Panc1 (cell line): ENCODE data around the gene ITGAD. TPM values are rescaled to one million over a fixed set of nuclear protein-coding genes. Genes with fewer than 3 reads are reported as not detected.

ENCODE experiments used
- ATAC-seq: fragments of 200-7000 bp; cut with Tn5 transposase; 2 replicates; pipeline ENCODE4 v1.9.1; 2020; ENCODE audit warnings: mild to moderate bottlenecking, moderate library complexity
- BruUV-seq: library from RNA; stranded (reverse); fragments of 400-500 nt; replicated peaks from 2 replicates; lab custom pipeline; 2021; lab: Mats Ljungman, UMichigan
- CTCF ChIA-PET: fragments of 300-600 bp; sonication (Branson Sonifier 250); formaldehyde crosslinking; loops from one replicate; lab custom pipeline; 2022; ENCODE audit warnings: antibody characterized with exemption; lab: Charles Lee
- POLR2A ChIA-PET: fragments of 300-600 bp; sonication (Branson Sonifier 250); formaldehyde crosslinking; loops from one replicate; lab custom pipeline; 2022; ENCODE audit warnings: antibody characterized with exemption; lab: Charles Lee
- DNase-seq: peaks from one replicate; pipeline ENCODE4 v3.0.0-alpha.2; 2010; ENCODE audit warnings: low read depth, low spot score
- H3K27ac ChIP-seq: 2 replicates; pipeline ENCODE4 v1.5.1; 2011; ENCODE audit warnings: mild to moderate bottlenecking, low read length, inconsistent platforms
- H3K27me3 ChIP-seq: fragments of 200-500 bp; sonication (Bioruptor generic); 2 replicates; pipeline ENCODE4 v1.6.0; 2014; ENCODE audit warnings: low read length, inconsistent platforms; ENCODE audit not compliant: control insufficient read depth, insufficient read depth
- H3K36me3 ChIP-seq: fragments of 200-500 bp; sonication (Bioruptor generic); 2 replicates; pipeline ENCODE4 v1.5.1; 2014; ENCODE audit warnings: inconsistent platforms, mild to moderate bottlenecking, low read length, moderate library complexity; ENCODE audit not compliant: control insufficient read depth, insufficient read depth
- H3K4me1 ChIP-seq: 2 replicates; pipeline ENCODE4 v1.5.1; 2011; ENCODE audit warnings: inconsistent platforms, mild to moderate bottlenecking, low read length, moderate library complexity; ENCODE audit not compliant: control insufficient read depth, insufficient read depth
- H3K4me3 ChIP-seq, 2 experiments: 2 replicates each; pipeline ENCODE4 v1.5.1; 2011 to 2012; ENCODE audit warnings: low read depth in 2 of 2, low read length in 2 of 2, mild to moderate bottlenecking in 2 of 2, inconsistent platforms in 1 of 2, moderate library complexity in 1 of 2
- H3K9me3 ChIP-seq: fragments of 200-500 bp; sonication (Bioruptor generic); 2 replicates; pipeline ENCODE4 v1.5.1; 2014; ENCODE audit warnings: low read depth, mild to moderate bottlenecking, inconsistent platforms, low read length, moderate library complexity; ENCODE audit not compliant: control insufficient read depth, insufficient read depth
- POLR2AphosphoS5 ChIP-seq: IDR thresholded peaks from 2 replicates; pipeline ENCODE4 v1.6.1; 2012; ENCODE audit warnings: mild to moderate bottlenecking, low read depth, low read length, moderate library complexity
- SIN3A ChIP-seq: IDR thresholded peaks from 2 replicates; pipeline ENCODE4 v1.6.1; 2012; ENCODE audit warnings: low read depth, mild to moderate bottlenecking, low read length, moderate library complexity, borderline replicate concordance; ENCODE audit not compliant: insufficient read depth
- TCF7L2 ChIP-seq: IDR thresholded peaks from 2 replicates; pipeline ENCODE4 v1.6.1; 2011; ENCODE audit warnings: mild to moderate bottlenecking, low read depth, low read length, inconsistent platforms
- in situ Hi-C: cut with HindIII; loops from 2 replicates; pipeline ENCODE4 v1.10.0; 2016; ENCODE audit warnings: low sequenced_read_pairs, low pct_unique_long_range_greater_than_20kb
- intact Hi-C: fragments of 100-400 bp; cut with micrococcal nuclease; formaldehyde crosslinking; loops from one replicate; pipeline ENCODE4 v1.10.0; 2022; ENCODE audit not compliant: unreplicated experiment
- total RNA-seq: library from RNA; stranded (reverse); gene quantifications from one replicate; pipeline ENCODE4 v1.2.1, GENCODE V29; 2021; ENCODE audit not compliant: unreplicated experiment
- TF ChIP-seq, protein P1 (sequence below): fragments of 450-650 bp; IDR thresholded peaks from 2 replicates; pipeline ENCODE4 v1.5.1; 2017; ENCODE audit warnings: mild to moderate bottlenecking
- TF ChIP-seq, protein P2 (sequence below), 2 experiments: IDR thresholded peaks; 2 replicates each; pipeline ENCODE4 v1.6.1; 2011 to 2012; ENCODE audit warnings: low read depth in 2 of 2, control low read depth in 1 of 2, low read length in 1 of 2, mild to moderate bottlenecking in 1 of 2, moderate library complexity in 1 of 2; ENCODE audit not compliant: insufficient read depth in 1 of 2

Gene ITGAD
- total RNA-seq, 1 experiment from 2014 or later, result not detected

DNA sequence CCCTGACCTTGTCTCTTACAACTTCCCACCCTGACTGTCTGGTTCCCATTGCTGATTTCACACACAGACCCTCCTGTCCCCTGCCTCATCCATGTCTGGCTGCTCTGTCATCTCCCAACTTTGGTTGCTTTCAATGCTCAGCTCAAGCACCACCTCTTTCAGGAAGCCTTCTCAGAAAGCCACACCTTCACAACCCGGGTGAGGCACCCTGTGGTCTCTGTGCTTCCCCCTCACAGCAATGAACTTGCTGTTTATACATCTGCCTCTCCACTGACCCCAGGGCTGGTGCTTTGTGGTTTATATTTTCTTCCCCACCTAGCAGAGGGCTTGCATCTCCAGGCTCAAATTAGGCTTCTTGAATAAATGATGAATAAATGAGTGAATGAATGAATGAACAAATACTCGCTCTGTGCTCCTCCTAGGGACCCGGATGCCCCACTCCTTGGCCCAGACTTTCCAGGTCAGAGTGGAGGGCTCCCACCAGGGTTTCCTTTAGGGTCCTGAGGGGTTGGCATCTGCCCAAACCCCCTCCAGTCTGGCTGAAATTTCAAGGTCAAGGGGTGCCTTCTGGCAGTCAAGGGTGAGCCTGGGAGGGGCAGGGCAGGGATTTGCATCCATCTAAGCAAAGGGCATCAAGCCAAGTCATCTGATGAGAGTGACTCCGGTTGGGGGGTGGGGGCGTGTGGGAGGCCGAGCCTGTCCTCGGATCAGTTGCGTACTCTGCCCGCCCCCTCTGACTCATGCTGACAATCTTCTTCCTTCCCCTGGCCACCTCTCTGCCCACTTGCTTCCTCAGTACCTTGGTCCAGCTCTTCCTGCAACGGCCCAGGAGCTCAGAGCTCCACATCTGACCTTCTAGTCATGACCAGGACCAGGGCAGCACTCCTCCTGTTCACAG, 38.5 kb upstream of the ITGAD start, which contains the start of gene ITGAX:
TSS of gene ITGAX (plus strand) at position 783 of the 898 bp plus-strand sequence. CDS start at position 862, 79 bp downstream.
- no peaks in the 10 kb centered on the region for H3K36me3 ChIP-seq
- BruUV-seq, result no TSS peak
- no peaks in the 10 kb centered on the region for H3K4me1 ChIP-seq
- no peak within 1 kb of the TSS for H3K4me3 ChIP-seq
- ChIA-PET POLR2A (no interaction called here), CTCF (no interaction called here)
- intact Hi-C loops, result no loop called here
- no peak within 1 kb of the TSS for H3K27ac ChIP-seq
- no peaks in the 10 kb centered on the region for H3K27me3 ChIP-seq
- in situ Hi-C loops, result no loop called here
- DNase-seq (no peak), ATAC-seq (no peak)
- no peak for TF ChIP-seq SIN3A
- TF ChIP-seq, protein P1, sequence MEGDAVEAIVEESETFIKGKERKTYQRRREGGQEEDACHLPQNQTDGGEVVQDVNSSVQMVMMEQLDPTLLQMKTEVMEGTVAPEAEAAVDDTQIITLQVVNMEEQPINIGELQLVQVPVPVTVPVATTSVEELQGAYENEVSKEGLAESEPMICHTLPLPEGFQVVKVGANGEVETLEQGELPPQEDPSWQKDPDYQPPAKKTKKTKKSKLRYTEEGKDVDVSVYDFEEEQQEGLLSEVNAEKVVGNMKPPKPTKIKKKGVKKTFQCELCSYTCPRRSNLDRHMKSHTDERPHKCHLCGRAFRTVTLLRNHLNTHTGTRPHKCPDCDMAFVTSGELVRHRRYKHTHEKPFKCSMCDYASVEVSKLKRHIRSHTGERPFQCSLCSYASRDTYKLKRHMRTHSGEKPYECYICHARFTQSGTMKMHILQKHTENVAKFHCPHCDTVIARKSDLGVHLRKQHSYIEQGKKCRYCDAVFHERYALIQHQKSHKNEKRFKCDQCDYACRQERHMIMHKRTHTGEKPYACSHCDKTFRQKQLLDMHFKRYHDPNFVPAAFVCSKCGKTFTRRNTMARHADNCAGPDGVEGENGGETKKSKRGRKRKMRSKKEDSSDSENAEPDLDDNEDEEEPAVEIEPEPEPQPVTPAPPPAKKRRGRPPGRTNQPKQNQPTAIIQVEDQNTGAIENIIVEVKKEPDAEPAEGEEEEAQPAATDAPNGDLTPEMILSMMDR, result no peak
- TF ChIP-seq, protein P2, sequence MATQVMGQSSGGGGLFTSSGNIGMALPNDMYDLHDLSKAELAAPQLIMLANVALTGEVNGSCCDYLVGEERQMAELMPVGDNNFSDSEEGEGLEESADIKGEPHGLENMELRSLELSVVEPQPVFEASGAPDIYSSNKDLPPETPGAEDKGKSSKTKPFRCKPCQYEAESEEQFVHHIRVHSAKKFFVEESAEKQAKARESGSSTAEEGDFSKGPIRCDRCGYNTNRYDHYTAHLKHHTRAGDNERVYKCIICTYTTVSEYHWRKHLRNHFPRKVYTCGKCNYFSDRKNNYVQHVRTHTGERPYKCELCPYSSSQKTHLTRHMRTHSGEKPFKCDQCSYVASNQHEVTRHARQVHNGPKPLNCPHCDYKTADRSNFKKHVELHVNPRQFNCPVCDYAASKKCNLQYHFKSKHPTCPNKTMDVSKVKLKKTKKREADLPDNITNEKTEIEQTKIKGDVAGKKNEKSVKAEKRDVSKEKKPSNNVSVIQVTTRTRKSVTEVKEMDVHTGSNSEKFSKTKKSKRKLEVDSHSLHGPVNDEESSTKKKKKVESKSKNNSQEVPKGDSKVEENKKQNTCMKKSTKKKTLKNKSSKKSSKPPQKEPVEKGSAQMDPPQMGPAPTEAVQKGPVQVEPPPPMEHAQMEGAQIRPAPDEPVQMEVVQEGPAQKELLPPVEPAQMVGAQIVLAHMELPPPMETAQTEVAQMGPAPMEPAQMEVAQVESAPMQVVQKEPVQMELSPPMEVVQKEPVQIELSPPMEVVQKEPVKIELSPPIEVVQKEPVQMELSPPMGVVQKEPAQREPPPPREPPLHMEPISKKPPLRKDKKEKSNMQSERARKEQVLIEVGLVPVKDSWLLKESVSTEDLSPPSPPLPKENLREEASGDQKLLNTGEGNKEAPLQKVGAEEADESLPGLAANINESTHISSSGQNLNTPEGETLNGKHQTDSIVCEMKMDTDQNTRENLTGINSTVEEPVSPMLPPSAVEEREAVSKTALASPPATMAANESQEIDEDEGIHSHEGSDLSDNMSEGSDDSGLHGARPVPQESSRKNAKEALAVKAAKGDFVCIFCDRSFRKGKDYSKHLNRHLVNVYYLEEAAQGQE (IDR thresholded peaks at IDR 0.05; ENCODE audit: insufficient read depth in 1 of 2, low read depth in 2 of 2, low read length in 1 of 2), result no peak
- no peak for TF ChIP-seq TCF7L2
- no peak for TF ChIP-seq POLR2AphosphoS5
- H3K9me3 ChIP-seq, result no peaks in the 10 kb centered on the region

DNA sequence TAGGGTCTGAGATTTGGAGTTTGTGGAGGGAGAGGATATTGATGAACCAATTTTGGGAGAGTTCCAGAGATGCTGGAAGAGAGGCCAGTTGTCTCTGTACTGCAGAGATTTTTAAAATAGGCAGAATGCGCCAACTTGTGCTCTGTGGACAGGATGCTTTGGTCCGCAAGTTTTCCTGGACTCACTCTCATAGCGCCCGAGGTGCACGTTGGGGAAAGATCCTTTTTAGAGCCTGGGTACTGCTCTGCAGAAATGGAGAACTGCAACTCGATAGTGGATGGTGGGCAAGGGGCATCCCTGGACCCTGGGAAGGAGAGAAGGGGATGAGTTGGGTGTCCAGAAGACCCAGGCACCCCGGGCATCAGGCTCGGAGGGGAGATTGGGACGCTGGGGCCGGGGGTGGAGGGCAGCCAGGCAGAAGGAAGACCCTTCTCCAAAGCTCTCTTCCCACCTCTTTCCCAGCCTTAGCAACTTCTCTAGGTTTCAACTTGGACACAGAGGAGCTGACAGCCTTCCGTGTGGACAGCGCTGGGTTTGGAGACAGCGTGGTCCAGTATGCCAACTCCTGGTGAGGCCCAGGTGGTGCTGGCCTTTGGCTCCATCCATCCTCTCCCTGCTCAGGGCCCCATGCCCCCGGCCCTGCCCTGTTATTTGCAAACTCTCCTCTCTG, 37.6 kb upstream of the ITGAD start:
- TF ChIP-seq SIN3A (no peak), TCF7L2 (no peak), POLR2AphosphoS5 (no peak)
- TF ChIP-seq, protein P1, result no peak
- TF ChIP-seq, protein P2 (IDR thresholded peaks at IDR 0.05; ENCODE audit: insufficient read depth in 1 of 2, low read depth in 2 of 2, low read length in 1 of 2), result no peak
- ChIA-PET CTCF (no interaction called here), POLR2A (no interaction called here)
- DNase-seq (no peak), ATAC-seq (no peak)
- Histone ChIP-seq H3K27ac (no peak overlapping the region), H3K9me3 (no peaks in the 10 kb centered on the region), H3K27me3 (no peaks in the 10 kb centered on the region), H3K4me3 (no peak overlapping the region), H3K4me1 (no peaks in the 10 kb centered on the region), H3K36me3 (no peaks in the 10 kb centered on the region)
- intact Hi-C loops (no loop called here), in situ Hi-C loops (no loop called here)
- BruUV-seq, result no TSS peak
